GM21723 (cell line): ENCODE measurements around the gene MKNK1.
"Not testable (repeated sequence)": the region's sequence is repeated elsewhere in the genome, so short reads cannot be mapped to it uniquely, and the experiment has no call there.

Source experiments
- ATAC-seq: cut with Tn5 transposase; IDR thresholded peaks from one replicate; pipeline ENCODE4 v1.9.1; 2021; ENCODE audit warnings: mild to moderate bottlenecking, moderate library complexity; ENCODE audit not compliant: unreplicated experiment

The MKNK1 gene

DNA sequence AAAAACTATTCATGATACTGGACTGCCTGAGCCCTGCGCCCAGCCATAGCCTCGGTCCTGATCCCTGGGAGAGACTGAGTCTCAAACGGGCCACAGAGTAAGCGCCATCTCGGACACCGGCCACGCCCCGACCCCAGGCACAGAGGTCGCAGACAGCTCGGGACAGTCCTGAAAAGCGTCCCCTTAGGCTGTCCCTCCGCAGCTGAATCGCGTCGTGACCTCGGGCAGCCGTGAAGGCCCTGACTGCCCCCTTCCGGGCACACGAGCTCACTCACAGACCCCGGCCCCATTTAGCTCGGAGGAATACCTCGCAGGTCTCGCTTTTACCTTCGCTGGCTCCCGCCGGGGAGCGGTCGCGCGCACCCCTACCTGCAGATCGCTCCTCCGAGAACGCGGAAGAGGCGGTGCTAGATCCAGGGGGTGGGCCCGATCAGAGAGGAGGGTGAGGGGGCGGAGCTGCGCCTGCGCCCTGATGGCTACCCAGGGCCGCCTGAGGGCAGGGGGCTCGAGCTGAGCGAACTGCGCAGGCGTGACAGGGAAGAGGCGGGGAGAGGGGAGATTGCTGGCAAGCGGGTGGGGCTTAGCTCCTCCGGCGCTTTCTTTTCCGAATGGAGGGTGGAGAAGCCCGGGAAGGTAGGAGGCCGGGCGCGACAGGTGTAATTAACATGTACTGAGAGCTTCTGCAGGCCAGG is at the start of gene MKNK1:
Gene MKNK1, minus strand, starts transcription at position 411 of the 692 bp plus-strand sequence. CDS start 20,941 bp downstream, outside the sequence.
- peak; percentile 90 for ATAC-seq

DNA sequence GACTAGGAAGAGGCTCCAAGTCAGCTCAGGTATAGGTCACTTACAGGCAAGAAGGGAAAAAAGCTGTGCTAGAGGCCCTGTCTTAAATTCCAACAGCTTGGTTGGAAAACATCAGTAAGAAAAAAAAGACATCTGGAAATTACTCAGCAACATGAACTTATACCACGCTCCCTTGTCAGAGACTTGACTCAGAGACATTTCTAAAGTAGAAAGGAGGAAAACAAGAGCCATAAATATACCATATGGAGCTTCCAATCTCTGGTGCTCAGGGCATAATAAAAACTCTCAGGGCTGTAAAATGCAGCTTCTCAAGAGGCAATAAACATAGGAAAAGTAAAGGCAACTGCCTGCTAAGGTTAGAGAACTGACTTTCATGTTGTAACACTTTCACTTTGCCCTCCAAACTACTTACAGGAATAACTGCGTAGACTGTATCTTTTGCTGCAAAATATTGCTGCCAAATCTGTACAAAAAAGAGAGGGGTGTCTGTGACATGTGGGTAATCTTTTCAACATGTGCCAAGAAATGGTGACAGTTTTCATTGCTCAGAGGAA is 49.4 kb upstream of the MKNK1 start:
- no peak for ATAC-seq

DNA sequence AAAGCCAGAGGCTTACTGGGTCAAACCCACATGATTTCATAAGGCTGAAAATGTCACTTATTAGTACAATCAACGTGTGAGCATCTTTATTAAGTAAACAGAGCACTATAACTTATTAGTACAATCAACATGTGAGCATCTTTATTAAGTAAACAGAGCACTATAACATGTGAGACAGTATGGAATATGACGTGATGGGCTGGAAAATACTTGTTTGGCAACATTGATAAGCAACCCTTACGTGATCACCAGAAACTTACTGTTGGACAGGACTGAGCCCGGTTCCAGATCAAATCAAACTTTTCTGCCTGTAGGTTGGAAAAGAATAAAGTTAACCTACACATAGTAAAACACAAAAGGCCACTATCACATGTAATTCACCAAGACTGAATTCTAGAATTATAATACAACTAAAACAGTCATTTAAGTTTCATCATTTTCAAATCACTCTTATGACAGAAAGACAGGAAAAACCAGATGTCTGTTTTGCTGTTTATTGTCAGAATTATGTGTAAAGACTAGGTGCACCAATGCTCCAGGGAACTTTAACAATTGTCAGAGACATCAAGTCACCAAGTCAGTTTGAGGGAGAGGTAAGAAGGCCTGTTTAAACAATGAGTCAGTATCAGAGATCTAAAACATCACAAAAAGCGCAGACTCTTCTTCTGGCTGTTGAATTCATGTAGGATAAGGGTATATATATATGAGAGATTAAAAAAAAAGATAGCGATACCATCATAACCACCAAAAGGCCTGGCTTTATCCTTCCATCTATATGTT is 48.4 kb upstream of the MKNK1 start:
- no peak for ATAC-seq

DNA sequence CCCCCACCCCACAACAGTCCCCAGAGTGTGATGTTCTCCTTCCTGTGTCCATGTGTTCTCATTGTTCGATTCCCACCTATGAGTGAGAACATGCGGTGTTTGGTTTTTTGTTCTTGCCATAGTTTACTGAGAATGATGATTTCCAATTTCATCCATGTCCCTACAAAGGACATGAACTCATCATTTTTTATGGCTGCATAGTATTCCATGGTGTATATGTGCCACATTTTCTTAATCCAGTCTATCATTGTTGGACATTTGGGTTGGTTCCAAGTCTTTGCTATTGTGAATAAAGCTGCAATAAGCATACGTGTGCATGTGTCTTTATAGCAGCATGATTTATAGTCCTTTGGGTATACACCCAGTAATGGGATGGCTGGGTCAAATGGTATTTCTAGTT is 47.1 kb upstream of the MKNK1 start:
- not testable (repeated sequence) for ATAC-seq

DNA sequence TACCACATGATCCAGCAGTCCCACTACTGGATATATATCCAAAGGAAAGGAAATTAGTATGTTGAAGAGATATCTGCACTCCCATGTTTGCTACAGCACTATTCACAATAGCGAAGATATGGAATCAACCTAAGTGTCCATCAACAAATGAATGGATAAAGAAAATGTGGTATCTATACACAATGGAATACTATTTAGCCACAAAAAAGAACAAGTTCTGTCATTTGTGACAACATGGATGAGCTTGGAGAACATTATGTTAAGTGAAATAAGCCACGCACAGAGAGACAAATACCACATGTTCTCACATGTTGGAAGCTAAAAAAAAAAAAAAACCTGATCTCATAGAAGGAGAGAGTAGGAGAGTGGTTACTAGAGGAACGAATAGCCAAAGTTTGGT is 46.4 kb upstream of the MKNK1 start:
- no peak for ATAC-seq

DNA sequence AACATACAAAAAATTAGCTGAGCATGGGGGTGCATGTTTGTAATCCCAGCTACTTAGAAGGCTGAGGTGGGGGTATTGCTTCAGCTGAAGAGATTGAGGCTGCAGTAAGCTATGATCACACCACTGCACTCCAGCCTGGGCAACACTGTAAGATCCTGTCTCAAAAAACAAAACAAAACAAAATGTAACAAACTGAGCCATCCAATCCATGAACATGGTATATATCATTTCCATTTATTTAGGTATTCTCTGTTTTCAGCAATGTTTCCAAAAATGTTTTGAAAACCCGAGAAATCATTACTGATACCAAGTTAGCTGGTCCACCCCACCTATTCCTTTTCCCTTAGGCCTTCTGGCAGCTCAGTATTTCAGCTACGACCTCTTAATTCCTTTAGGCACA is 45.7 kb upstream of the MKNK1 start:
- no peak for ATAC-seq

DNA sequence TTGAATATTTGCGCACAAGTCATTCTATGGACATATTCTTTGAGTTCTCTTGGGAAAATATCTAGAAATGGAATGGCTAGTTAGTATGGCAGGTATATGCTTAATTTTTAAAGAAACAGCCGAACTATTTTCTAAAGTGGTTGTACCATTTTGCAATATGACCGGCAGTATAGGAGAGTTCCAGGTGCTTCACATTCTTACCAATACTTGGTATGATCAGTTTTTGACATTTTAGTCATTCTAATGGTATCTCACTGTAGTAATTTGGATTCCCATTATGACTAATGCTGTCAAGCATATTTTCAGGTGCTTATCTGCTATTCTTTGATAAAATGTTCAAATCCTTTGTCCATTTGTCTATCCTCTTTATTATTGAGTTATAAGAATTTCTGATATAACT is 43.5 kb upstream of the MKNK1 start:
- no peak for ATAC-seq

DNA sequence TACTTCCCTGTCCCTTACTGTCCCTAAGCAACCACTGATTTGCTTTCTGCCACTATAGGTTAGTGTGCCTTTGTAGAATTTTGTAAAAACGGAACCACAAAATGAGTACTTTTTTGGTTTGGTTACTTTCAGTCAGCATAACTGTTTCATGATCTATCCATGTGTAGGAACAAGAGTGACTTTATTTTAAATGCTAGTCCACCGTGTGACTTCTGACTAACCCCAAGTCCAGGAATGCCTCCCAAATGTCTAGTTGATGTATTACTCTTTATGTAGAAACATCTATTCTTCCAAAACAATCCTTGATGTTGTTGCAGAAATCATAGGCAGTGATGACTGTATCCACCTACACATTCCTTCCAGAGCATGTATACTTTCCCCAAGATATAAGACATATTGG is 42.8 kb upstream of the MKNK1 start:
- no peak for ATAC-seq

DNA sequence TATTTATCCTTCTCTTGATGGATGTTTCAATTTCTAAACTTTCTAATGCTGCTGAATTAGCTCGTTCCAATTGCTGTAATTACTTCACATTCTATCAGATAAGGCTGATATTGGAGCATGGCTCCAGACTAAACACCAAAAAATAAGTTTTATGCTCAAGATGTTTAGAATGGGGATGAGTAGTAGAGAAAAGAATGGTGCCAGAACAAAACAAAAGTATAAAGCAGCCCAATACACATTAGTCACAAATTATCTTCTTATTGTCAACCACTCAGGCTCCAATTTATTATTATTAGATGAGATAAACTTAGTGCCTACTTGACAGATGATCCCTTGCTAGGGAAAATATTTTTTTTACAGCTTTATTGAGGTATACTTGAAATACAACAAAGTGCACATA is 42.3 kb upstream of the MKNK1 start:
- ATAC-seq, result no peak

DNA sequence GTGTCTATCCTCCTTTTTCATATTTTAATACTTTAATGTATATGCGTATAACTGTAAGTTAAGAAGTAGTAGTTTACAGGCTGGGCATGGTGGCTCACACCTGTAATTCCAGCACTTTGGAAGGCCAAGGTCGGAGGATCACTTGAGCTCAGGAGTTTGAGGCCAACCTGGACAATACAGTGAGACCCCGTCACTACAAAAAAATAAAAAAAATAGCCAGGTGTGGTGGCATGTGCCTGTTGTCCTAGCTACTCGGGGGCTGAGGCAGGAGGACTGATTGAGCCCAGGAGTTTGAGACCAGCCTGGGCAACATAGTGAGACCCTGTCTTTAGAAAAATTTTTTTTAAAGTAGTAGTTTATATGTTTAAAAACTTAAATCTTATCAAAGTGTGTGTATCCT is 41.7 kb upstream of the MKNK1 start:
- ATAC-seq, result no peak

DNA sequence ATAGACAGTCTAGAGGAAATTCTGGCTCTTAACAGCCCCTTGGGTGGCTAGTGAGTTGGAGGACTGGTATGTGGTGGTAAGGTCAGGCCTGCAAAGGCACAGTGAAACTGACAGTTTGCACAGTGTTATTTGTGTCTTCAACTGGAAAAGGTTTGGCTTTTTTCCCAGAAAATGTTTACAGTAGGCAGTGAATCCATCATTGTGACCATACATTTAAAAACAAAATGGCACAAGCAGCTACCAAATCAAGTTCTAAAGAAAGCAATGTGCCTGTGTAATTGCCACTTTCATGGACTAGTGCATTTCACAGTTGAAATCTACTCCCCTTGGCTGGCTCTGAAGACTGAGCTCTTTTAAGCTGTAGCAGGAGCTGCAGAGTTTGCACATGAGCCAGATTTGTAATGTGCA is 39.3 kb upstream of the MKNK1 start:
- ATAC-seq, result no peak

DNA sequence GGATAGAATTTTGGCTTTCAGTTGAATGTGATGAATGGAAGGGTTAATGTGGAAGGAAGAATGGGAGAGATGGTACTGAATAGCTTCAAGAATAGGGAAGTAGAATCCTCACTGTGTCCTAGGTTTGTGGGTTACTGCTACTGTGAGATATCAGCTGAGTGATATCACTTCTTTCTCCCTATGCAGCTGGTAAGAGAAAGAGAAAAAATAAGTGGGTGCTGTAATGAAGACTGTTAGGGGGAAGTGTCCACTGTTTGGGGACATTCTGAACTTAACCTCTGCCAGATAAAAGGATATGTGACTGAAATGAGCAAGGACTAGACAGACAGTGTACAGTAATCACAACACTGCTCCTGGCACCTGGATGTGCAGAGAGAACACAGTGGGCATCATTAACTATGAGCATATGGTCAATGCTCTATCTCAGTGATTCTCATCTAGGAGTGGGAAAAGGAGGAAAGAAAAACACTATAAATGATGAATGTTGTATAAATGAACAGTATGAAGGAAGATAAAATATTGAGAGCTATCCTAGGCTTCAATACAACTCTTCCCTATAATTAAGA is 38.1 kb upstream of the MKNK1 start:
- ATAC-seq, result no peak

DNA sequence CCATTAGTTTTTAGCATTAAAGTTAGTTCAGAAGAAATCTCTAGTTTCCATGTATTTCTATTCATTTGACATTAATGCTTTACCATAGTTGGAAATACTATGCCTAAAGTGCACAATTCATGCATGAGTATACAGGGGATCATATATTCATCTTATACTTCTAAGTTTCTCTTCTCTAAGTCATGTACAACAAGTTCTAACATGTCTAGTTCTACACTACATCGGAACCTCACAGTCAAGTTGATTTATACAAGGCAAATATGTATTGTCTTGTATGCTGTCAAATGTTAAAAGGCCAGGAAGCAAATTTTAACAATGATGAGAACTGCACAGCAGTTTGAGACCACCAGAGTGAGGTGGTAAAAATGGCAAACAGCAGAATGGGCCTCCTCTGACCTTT is 35.5 kb upstream of the MKNK1 start:
- ATAC-seq, result no peak

DNA sequence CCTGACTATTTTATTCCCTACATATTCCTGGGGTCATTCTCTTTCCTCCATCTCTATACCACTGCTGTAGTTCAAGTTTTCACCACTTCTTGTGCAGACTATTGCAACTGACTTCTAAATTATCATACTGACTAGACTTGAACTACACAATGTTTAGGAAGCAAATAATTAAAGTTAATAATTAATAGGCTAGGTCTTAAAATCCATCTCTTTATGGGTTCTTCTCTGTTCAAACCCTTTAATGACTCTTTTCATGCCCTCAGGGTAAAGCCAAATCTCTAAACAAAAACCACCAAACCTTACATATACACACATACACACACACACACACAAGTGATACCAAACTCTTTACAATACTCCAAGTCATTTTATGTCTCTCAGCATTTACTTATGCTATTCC is 34.9 kb upstream of the MKNK1 start:
- no peak for ATAC-seq

DNA sequence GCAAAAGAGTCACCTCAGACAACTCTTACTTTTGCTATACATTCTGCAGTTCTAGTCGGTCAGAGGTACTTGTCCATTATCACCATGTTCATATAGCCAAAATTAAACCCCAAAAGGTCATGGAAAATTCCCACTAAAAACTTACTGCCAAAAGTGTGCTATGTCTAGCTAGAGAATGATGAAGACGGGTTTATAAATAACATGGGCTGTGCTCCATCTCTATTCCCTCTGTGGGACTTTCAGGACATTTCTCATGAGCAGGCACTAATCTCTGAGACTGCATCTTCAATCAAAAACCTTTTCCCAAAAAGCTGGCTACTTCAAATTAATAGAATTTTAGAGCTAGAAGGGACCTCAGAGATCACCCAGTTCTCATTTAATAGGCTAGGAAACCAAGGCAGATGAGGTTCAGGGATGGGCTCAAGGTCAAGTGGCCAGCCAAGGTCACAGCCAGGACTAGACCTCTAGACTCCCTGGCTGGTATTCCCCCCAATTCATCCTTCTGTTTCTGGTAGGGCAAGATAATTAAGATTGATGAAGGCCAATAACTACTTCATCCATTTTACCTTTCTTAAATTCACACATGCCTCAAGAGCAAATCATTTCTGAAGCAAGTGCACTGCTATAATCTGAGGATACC is 33.5 kb upstream of the MKNK1 start:
- ATAC-seq, result no peak

DNA sequence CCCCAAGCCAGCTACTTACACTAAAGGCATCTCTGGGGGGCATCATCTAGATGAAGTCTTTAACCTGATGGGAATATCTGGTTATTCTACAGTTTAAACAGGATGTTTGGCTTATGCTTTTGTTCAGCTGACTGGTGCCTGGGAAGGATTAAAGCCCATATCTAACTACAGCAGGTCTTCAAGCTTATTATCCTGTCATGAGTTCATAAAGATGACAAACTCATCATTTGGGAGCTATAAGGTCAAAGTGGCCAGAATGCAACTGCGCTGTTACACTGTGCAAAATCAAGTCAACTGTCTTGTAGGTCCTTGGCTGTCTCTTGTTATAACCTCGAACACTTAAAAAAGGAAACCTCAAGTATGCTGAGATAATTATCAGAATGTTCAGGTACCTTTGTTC is 31.1 kb upstream of the MKNK1 start:
- ATAC-seq, result no peak

DNA sequence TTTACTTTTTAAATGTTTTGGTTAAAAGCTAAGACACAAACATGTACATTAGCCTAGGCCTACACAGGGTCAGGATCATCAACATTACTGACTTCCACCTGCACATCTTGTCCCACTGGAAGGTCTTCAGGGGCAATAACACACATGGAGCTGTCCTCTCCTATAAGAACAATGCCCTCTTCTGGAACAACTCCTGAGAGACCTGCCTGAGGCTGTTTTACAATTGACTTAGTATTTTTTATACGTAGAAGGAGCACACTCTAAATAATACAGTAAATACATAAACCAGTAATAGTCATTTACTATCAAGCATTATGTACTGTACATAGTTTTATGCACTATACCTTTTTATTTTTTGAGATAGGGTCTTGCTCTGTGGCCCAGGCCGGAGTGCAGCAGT is 26.7 kb upstream of the MKNK1 start:
- ATAC-seq, result no peak

DNA sequence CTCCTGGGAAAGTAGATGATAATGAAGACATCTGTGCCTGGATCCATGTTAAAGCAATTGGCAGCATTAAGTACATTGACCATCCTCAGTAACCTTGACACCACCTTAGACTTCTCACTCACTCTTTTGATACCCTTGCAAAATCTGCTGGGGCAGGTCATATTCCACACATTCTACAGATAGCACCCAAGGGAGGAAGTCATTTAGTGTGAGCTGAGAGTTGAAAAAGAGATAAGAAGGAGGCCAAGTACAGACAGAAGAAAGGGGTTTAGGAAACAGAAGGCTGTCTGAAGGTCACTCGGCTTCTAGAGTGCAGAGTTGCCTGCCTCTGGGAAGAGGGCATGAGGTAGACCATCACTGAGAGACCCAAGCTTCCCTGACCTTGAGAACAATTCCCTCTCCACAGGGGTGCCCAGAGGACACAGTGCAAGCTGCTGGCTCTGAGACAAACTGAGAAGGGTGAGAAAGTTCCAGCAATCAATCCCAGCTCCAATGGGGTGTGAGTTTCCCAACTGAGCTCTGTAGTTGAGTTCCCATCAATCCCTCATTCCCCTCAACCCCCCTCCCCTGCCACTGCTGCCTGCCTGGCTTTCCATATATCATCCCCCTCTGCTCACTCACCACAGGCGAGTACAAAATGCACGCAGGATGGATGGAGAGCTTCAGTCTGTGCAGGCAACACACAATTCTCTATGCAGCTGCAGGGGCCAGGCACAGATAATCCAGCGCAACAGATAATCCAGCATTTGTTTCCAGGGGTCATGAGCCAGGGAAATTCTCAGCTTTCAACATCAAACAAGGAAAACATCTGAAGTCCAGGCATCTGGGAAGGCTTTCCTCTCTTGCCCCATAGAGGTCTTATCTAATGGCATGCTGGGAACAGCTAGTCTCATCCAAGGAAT is 19.9 kb upstream of the MKNK1 start:
- no peak for ATAC-seq

DNA sequence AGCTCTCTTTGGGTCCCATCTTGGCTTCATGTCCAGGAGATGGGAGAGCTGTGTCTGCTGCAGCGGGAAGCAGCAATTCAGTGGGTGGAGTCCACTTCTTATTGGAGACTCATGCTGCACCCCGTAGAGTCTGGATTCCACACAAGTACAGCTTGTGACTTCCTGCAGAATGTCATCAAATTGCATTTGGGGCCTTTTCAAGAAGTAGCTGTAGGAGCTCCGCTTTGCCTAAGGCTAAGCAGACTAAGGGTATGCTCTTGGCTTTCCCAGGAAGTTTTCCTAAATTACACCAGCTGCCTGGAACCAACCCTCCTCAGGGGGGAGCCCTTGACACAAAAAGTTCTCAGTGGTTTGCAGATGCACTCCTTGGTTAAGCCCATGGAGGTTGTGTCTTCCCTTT is 18.3 kb upstream of the MKNK1 start:
- no peak for ATAC-seq

DNA sequence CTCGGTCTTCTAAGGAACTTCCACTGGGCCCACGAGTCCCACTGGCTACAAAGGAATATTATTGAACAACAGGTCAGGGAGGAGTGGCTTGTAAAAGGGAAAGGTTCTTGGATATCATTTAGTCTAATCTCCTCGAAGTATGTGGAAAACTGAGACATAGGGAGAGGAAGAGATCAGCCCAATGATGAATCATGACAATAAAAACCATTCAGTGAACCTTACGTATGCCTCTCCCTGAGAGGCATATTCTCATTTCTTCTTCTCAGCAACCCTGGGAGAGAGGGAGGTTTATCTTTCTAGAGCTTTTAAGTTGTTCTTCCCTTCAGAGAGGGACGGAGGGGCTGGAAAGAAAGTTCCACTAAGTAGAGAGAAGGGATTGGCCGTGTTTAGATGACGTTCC is 17.9 kb upstream of the MKNK1 start:
- ATAC-seq, result no peak
